H9 (cell line): ENCODE data around the gene ANXA9. TPM values are rescaled to one million over a fixed set of nuclear protein-coding genes. Genes with fewer than 3 reads are reported as not detected.

Experiments
- DNase-seq: peaks from one replicate; pipeline ENCODE4 v3.0.0-alpha.2; 2017
- H2AFZ ChIP-seq: one replicate; pipeline ENCODE4 v1.6.1; 2013; ENCODE audit warnings: mild to moderate bottlenecking, low read length, control low read depth, moderate library complexity
- H2AK5ac ChIP-seq: 2 replicates; pipeline ENCODE4 v1.6.1; 2013; ENCODE audit warnings: low read length, control low read depth, mixed read lengths; ENCODE audit not compliant: insufficient read length
- H2BK120ac ChIP-seq: one replicate; pipeline ENCODE4 v1.6.1; 2013; ENCODE audit warnings: low read depth, mild to moderate bottlenecking, low read length, control low read depth, inconsistent platforms; ENCODE audit not compliant: poor library complexity, severe bottlenecking
- H2BK12ac ChIP-seq: 2 replicates; pipeline ENCODE4 v1.6.1; 2013; ENCODE audit warnings: low read length, control low read depth, mixed read lengths, low read depth; ENCODE audit not compliant: insufficient read length
- H2BK15ac ChIP-seq: 2 replicates; pipeline ENCODE4 v1.6.1; 2013; ENCODE audit warnings: low read depth, low read length, control low read depth
- H2BK20ac ChIP-seq: one replicate; pipeline ENCODE4 v1.6.1; 2013; ENCODE audit warnings: low read depth, mild to moderate bottlenecking, low read length, control low read depth, inconsistent platforms; ENCODE audit not compliant: poor library complexity, severe bottlenecking
- H2BK5ac ChIP-seq: 2 replicates; pipeline ENCODE4 v1.6.1; 2013; ENCODE audit warnings: low read length, control low read depth, mixed read lengths; ENCODE audit not compliant: insufficient read length
- H3K14ac ChIP-seq: 2 replicates; pipeline ENCODE4 v1.6.1; 2013; ENCODE audit warnings: low read length, control low read depth; ENCODE audit not compliant: insufficient read depth
- H3K18ac ChIP-seq: 2 replicates; pipeline ENCODE4 v1.6.1; 2013; ENCODE audit warnings: low read depth, mild to moderate bottlenecking, mixed read lengths, low read length, control low read depth; ENCODE audit not compliant: insufficient read length
- H3K23ac ChIP-seq: 2 replicates; pipeline ENCODE4 v1.6.1; 2013; ENCODE audit warnings: low read length, control low read depth, mixed read lengths, low read depth; ENCODE audit not compliant: insufficient read length
- H3K23me2 ChIP-seq: 2 replicates; pipeline ENCODE4 v1.6.1; 2013; ENCODE audit warnings: low read depth, mild to moderate bottlenecking, mixed read lengths, low read length, control low read depth; ENCODE audit not compliant: insufficient read length, poor library complexity, severe bottlenecking
- H3K27ac ChIP-seq: 2 replicates; pipeline ENCODE4 v1.5.1; 2013; ENCODE audit warnings: low read length, control low read depth, mixed read lengths, low read depth; ENCODE audit not compliant: insufficient read length
- H3K27me3 ChIP-seq: 2 replicates; pipeline ENCODE4 v1.6.1; 2013; ENCODE audit warnings: low read length, control low read depth, inconsistent platforms; ENCODE audit not compliant: insufficient read depth
- H3K4ac ChIP-seq: 2 replicates; pipeline ENCODE4 v1.6.1; 2013; ENCODE audit warnings: low read depth, mild to moderate bottlenecking, control low read depth, inconsistent platforms, low read length, moderate library complexity
- H3K4me1 ChIP-seq: 2 replicates; pipeline ENCODE4 v1.6.1; 2013; ENCODE audit warnings: low read length, control low read depth, inconsistent platforms; ENCODE audit not compliant: insufficient read depth
- H3K4me2 ChIP-seq: 2 replicates; pipeline ENCODE4 v1.6.1; 2013; ENCODE audit warnings: low read length, control low read depth, mixed read lengths; ENCODE audit not compliant: insufficient read length, insufficient read depth
- H3K56ac ChIP-seq: 2 replicates; pipeline ENCODE4 v1.6.1; 2013; ENCODE audit warnings: low read depth, mild to moderate bottlenecking, mixed read lengths, low read length, control low read depth; ENCODE audit not compliant: insufficient read length
- H3K79me1 ChIP-seq: 2 replicates; pipeline ENCODE4 v1.6.1; 2013; ENCODE audit warnings: low read depth, mild to moderate bottlenecking, moderate library complexity, low read length, control low read depth, inconsistent platforms; ENCODE audit not compliant: insufficient read depth, poor library complexity, severe bottlenecking
- H3K79me2 ChIP-seq: 2 replicates; pipeline ENCODE4 v1.6.1; 2013; ENCODE audit warnings: low read length, control low read depth, inconsistent platforms; ENCODE audit not compliant: insufficient read depth
- H3K9ac ChIP-seq: 2 replicates; pipeline ENCODE4 v1.6.1; 2013; ENCODE audit warnings: low read length, control low read depth, mixed read lengths; ENCODE audit not compliant: insufficient read length; ENCODE audit errors: extremely low read depth
- H3K9me3 ChIP-seq: one replicate; pipeline ENCODE4 v1.6.1; 2013; ENCODE audit warnings: low read depth, low read length, inconsistent platforms; ENCODE audit not compliant: control insufficient read depth
- H3T11ph ChIP-seq: one replicate; pipeline ENCODE4 v1.6.1; 2013; ENCODE audit warnings: mild to moderate bottlenecking, low read length, control low read depth, inconsistent platforms
- H4K20me1 ChIP-seq: one replicate; pipeline ENCODE4 v1.6.1; 2013; ENCODE audit not compliant: control insufficient read depth, insufficient read length, insufficient read depth
- H4K5ac ChIP-seq: 2 replicates; pipeline ENCODE4 v1.6.1; 2013; ENCODE audit warnings: low read depth, mild to moderate bottlenecking, mixed read lengths, low read length, control low read depth; ENCODE audit not compliant: insufficient read length
- H4K8ac ChIP-seq: replicated peaks from 2 replicates; pipeline ENCODE4 v1.6.1; 2013; ENCODE audit warnings: low read length, control low read depth, mixed read lengths, low read depth; ENCODE audit not compliant: insufficient read length
- H4K91ac ChIP-seq: 2 replicates; pipeline ENCODE4 v1.6.1; 2013; ENCODE audit warnings: low read depth, mild to moderate bottlenecking, moderate library complexity, mixed read lengths, low read length, control low read depth; ENCODE audit not compliant: insufficient read length
- H3K27ac Mint-ChIP-seq, 3 experiments: 2 replicates in 2 of 3; 3 replicates in 1 of 3; pipeline ENCODE4 v1.8.0; 2020 to 2021; ENCODE audit warnings: mixed read lengths in 3 of 3, mild to moderate bottlenecking in 1 of 3, moderate library complexity in 1 of 3
- H3K27me3 Mint-ChIP-seq: 2 replicates; pipeline ENCODE4 v1.8.0; 2021; ENCODE audit warnings: low read depth, mild to moderate bottlenecking, moderate library complexity, mixed read lengths
- H3K36me3 Mint-ChIP-seq, 3 experiments: 2 replicates in 2 of 3; 3 replicates in 1 of 3; pipeline ENCODE4 v1.8.0; 2020 to 2021; ENCODE audit warnings: low read depth in 3 of 3, mixed read lengths in 3 of 3; ENCODE audit not compliant: insufficient read depth in 1 of 3
- H3K4me1 Mint-ChIP-seq, 2 experiments: 2 replicates each; pipeline ENCODE4 v1.8.0; 2020; ENCODE audit warnings: mixed read lengths in 2 of 2
- H3K4me3 Mint-ChIP-seq, 2 experiments: 2 replicates in 1 of 2; 3 replicates in 1 of 2; pipeline ENCODE4 v1.8.0; 2020 to 2021; ENCODE audit warnings: mild to moderate bottlenecking in 2 of 2, mixed read lengths in 2 of 2, moderate library complexity in 1 of 2
- H3K9me3 Mint-ChIP-seq, 2 experiments: 2 replicates in 1 of 2; 3 replicates in 1 of 2; pipeline ENCODE4 v1.8.0; 2020; ENCODE audit warnings: mild to moderate bottlenecking in 2 of 2, mixed read lengths in 2 of 2, moderate library complexity in 1 of 2
- total RNA-seq: library from RNA; stranded (reverse); gene quantifications from 2 replicates; pipeline ENCODE4 v1.2.1, GENCODE V29; 2021
- TF ChIP-seq, protein P1 (sequence below): fragments of 200-600 bp; sonication (generic); conservative IDR thresholded peaks from 3 replicates; pipeline ENCODE4 v1.8.0; 2021; ENCODE audit warnings: antibody characterized with exemption, mild to moderate bottlenecking

ANXA9 gene
- total RNA-seq, 1 experiment from 2014 or later, result 0.92 TPM

DNA sequence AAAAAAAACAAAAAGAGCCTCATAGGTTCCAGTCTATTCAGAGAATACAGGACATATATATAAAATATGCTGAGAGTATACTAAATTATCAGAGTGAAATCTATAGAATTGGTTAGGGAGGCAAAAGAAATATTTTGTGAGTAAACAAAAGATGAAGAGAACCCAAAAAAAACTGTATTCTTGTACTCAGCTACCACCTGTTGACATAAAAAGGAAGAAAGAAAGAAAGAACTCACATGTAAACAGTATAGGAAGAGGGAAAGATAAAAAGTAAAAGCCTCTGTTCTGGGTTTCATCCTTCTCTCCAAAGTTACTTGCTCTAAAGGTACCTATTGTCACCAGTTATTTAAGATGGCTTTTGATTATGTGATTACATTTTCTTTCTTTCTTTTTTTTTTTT is 44.4 kb downstream of the ANXA9 start:
- Histone ChIP-seq H3K14ac (no peak overlapping the region), H2BK15ac (no peak overlapping the region), H3K4ac (no peak overlapping the region), H4K91ac (no peak overlapping the region), H2AFZ (no peak overlapping the region), H3K27ac (no peak overlapping the region), H2BK12ac (no peak overlapping the region), H3K27me3 (no peaks in the 10 kb centered on the region), H3K18ac (no peak overlapping the region), H3K56ac (no peak overlapping the region), H3K79me2 (no peaks in the 10 kb centered on the region), H4K5ac (no peak overlapping the region), H3K23me2 (no peaks in the 10 kb centered on the region), H4K20me1 (no peaks in the 10 kb centered on the region), H4K8ac (no peak overlapping the region), H2BK20ac (no peak overlapping the region), H3K4me2 (no peak overlapping the region), H2AK5ac (no peak overlapping the region), H3K9me3 (no peaks in the 10 kb centered on the region), H3K9ac (no peak overlapping the region), H3K23ac (no peak overlapping the region), H3K79me1 (no peaks in the 10 kb centered on the region), H3T11ph (no peak overlapping the region), H2BK120ac (no peak overlapping the region), H2BK5ac (no peak overlapping the region), H3K4me1 (no peaks in the 10 kb centered on the region)
- DNase-seq, result no peak
- TF ChIP-seq, protein P1, sequence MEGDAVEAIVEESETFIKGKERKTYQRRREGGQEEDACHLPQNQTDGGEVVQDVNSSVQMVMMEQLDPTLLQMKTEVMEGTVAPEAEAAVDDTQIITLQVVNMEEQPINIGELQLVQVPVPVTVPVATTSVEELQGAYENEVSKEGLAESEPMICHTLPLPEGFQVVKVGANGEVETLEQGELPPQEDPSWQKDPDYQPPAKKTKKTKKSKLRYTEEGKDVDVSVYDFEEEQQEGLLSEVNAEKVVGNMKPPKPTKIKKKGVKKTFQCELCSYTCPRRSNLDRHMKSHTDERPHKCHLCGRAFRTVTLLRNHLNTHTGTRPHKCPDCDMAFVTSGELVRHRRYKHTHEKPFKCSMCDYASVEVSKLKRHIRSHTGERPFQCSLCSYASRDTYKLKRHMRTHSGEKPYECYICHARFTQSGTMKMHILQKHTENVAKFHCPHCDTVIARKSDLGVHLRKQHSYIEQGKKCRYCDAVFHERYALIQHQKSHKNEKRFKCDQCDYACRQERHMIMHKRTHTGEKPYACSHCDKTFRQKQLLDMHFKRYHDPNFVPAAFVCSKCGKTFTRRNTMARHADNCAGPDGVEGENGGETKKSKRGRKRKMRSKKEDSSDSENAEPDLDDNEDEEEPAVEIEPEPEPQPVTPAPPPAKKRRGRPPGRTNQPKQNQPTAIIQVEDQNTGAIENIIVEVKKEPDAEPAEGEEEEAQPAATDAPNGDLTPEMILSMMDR, result no peak
- peaks cover 19 to 49% (median 48%) of the 10 kb centered on the region in 3 experiments for H3K36me3 Mint-ChIP-seq
- H3K27me3 Mint-ChIP-seq, result no peaks in the 10 kb centered on the region
- H3K9me3 Mint-ChIP-seq, result no peaks in the 10 kb centered on the region
- H3K4me1 Mint-ChIP-seq, result peaks cover 0 to 5% of the 10 kb centered on the region in 2 experiments; a peak in 2 of 4 replicates
- H3K27ac Mint-ChIP-seq, result no peak overlapping the region
- H3K4me3 Mint-ChIP-seq, result no peak overlapping the region
